Mammary epithelial cell (primary cell): Measurements from ENCODE around the gene LPCAT3.

Source experiments
- EZH2 ChIP-seq: IDR thresholded peaks from 2 replicates; pipeline ENCODE4 v1.6.1; 2012; ENCODE audit warnings: low read length, inconsistent platforms, borderline replicate concordance
- TF ChIP-seq, protein P1 (sequence below), 2 donors: IDR thresholded peaks in 1 of 2; conservative IDR thresholded peaks in 1 of 2; 2 replicates each; pipeline ENCODE4 v1.5.1; 2011 to 2012; ENCODE audit warnings: inconsistent platforms in 2 of 2, low read length in 2 of 2, mild to moderate bottlenecking in 2 of 2, control low read depth in 1 of 2, low read depth in 1 of 2; ENCODE audit not compliant: insufficient read depth in 1 of 2; ENCODE audit errors: extremely low read depth in 1 of 2

DNA sequence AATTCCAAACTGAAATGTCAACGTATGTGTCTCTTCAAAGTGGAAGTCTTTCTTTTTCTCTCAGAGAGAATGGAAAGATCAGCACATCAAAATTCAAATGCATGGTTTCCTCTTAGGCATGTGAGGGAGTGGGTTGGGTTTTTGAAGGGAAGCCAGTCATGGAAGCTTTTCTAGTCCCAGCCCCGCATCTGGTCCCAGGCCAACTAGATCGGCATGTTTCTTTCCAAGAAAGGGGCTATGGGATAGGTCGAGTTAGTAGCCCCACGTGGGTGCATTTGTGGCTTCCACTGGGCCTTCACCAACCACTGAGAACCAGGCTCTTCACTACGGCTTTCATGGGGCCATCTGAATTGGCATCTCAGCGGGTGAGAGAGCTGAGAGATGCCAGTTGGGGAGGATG lies 48.8 kb upstream of the LPCAT3 start:
- TF ChIP-seq, protein P1, sequence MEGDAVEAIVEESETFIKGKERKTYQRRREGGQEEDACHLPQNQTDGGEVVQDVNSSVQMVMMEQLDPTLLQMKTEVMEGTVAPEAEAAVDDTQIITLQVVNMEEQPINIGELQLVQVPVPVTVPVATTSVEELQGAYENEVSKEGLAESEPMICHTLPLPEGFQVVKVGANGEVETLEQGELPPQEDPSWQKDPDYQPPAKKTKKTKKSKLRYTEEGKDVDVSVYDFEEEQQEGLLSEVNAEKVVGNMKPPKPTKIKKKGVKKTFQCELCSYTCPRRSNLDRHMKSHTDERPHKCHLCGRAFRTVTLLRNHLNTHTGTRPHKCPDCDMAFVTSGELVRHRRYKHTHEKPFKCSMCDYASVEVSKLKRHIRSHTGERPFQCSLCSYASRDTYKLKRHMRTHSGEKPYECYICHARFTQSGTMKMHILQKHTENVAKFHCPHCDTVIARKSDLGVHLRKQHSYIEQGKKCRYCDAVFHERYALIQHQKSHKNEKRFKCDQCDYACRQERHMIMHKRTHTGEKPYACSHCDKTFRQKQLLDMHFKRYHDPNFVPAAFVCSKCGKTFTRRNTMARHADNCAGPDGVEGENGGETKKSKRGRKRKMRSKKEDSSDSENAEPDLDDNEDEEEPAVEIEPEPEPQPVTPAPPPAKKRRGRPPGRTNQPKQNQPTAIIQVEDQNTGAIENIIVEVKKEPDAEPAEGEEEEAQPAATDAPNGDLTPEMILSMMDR (conservative IDR thresholded peaks at IDR 0.05 in 1 of 2, IDR thresholded peaks at IDR 0.05 in 1 of 2; ENCODE audit: extremely low read depth in 1 of 2, insufficient read depth in 1 of 2, low read depth in 1 of 2, low read length in 2 of 2), result no peak
- no peak for TF ChIP-seq EZH2
